WERI-Rb-1 (cell line): Measurements from ENCODE around the gene WNT10A.
A peak's percentile ranks its signal among the peaks of the same experiment; 100 is the strongest.

Experiments used
- DNase-seq: peaks from one replicate; pipeline ENCODE4 v3.0.0-alpha.2; 2020
- H3K27ac ChIP-seq: fragments of 250-450 bp; sonication (Bioruptor Pico); 2 replicates; pipeline ENCODE4 v1.5.1; 2020; ENCODE audit warnings: mild to moderate bottlenecking, moderate library complexity
- H3K27me3 ChIP-seq: fragments of 250-450 bp; sonication (Bioruptor Pico); 2 replicates; pipeline ENCODE4 v1.5.1; 2021; ENCODE audit warnings: mild to moderate bottlenecking, low read depth, moderate library complexity; ENCODE audit not compliant: insufficient read depth, severe bottlenecking
- H3K36me3 ChIP-seq: fragments of 250-450 bp; sonication (Bioruptor Pico); 2 replicates; pipeline ENCODE4 v1.5.1; 2020; ENCODE audit warnings: mild to moderate bottlenecking, moderate library complexity
- H3K4me3 ChIP-seq: 2 replicates; pipeline ENCODE4 v1.5.1; 2011; ENCODE audit warnings: low read depth, mild to moderate bottlenecking, control low read depth, low read length
- H3K9me3 ChIP-seq: fragments of 250-450 bp; sonication (Bioruptor Pico); 2 replicates; pipeline ENCODE4 v1.5.1; 2021; ENCODE audit warnings: mild to moderate bottlenecking, moderate library complexity; ENCODE audit not compliant: severe bottlenecking
- TF ChIP-seq, protein P1 (sequence below): IDR thresholded peaks from 2 replicates; pipeline ENCODE4 v1.5.1; 2011; ENCODE audit warnings: low read depth, mild to moderate bottlenecking, control low read depth, inconsistent platforms, low read length

The WNT10A gene

DNA sequence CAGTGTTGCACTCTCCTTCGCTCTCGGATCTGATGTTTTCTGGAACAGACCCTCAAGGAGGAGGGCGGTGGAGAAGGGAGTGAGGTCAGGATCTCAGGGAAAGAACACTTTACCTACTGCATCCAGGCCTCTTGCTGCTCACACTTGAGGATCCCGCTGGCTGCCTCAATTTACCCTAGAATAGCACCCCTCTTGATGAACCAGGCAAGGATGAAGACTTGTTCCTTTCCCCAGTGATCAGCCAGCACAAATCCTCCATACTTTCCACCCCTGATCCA is 14.2 kb downstream of the WNT10A start:
- H3K9me3 ChIP-seq: no peaks in the 10 kb centered on the region
- H3K4me3 ChIP-seq: no peak overlapping the region
- peak overlapping the region; percentile 72 for H3K27ac ChIP-seq
- H3K27me3 ChIP-seq: no peaks in the 10 kb centered on the region
- TF ChIP-seq, protein P1, sequence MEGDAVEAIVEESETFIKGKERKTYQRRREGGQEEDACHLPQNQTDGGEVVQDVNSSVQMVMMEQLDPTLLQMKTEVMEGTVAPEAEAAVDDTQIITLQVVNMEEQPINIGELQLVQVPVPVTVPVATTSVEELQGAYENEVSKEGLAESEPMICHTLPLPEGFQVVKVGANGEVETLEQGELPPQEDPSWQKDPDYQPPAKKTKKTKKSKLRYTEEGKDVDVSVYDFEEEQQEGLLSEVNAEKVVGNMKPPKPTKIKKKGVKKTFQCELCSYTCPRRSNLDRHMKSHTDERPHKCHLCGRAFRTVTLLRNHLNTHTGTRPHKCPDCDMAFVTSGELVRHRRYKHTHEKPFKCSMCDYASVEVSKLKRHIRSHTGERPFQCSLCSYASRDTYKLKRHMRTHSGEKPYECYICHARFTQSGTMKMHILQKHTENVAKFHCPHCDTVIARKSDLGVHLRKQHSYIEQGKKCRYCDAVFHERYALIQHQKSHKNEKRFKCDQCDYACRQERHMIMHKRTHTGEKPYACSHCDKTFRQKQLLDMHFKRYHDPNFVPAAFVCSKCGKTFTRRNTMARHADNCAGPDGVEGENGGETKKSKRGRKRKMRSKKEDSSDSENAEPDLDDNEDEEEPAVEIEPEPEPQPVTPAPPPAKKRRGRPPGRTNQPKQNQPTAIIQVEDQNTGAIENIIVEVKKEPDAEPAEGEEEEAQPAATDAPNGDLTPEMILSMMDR: no peak
- no peak for DNase-seq
- H3K36me3 ChIP-seq: no peaks in the 10 kb centered on the region

DNA sequence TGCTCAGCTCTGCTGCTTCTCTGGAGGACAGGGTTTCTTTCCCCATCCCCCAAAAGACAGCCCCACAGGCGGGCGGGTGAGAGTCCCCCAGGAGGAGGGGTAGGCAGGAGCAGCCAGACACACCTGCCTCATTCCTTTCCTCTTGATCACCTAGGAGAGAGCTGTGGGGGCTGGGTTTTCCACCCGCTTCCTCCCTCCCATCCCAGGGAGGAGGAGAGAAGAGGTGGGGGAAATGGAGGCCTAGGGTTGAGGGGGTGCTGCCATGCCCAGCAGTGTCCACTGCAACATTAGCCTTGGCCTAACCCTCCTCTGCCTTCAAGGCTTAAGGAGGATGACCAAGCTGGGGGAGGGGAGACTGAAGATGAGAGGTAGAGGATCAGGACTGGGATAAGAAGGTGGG is 14.7 kb downstream of the WNT10A start:
- no peak overlapping the region for H3K4me3 ChIP-seq
- peak; percentile 63 for DNase-seq
- H3K9me3 ChIP-seq: no peaks in the 10 kb centered on the region
- TF ChIP-seq, protein P1: no peak
- H3K27ac ChIP-seq: peak overlapping the region; percentile 72
- H3K36me3 ChIP-seq: no peaks in the 10 kb centered on the region
- H3K27me3 ChIP-seq: no peaks in the 10 kb centered on the region

DNA sequence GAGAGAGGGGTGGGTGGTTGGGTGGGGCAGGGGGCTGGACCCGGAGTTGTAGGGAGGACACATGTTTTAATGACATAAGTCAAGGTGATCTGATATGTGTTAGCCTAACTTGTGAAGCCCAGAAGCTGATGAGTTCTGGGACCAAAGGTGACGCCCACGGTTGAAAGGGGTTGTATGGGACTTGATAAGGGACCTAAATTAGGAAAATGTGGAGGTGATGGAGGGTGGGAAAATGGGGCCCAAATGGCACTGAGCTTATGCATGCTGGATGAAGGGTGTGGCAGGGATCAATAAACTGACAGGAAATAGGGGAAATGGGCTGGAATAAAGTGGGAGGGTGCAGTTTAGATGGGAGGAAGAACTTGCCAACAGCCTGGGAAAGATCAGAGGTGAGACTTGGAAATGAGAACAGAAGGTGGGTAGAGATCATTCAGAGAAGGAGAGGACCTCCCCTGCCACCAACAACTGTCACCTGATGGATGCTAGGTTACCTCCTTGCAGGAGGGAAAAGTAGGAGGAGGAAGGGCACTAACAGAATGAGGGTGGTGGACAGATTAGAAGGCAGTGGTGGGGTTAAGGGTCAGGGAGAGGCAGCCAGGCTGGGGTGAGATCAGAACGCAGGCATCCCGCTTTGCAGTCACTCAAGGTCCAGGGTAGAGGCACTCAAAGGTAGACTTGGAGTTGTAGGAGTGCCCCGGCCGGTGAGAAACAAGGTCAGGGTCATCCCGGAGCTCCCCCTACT is 15.3 kb downstream of the WNT10A start:
- TF ChIP-seq, protein P1: no peak
- H3K9me3 ChIP-seq: peaks cover 2% of the 10 kb centered on the region
- H3K36me3 ChIP-seq: no peaks in the 10 kb centered on the region
- DNase-seq: no peak
- no peak overlapping the region for H3K27ac ChIP-seq
- H3K27me3 ChIP-seq: no peaks in the 10 kb centered on the region
- H3K4me3 ChIP-seq: no peak overlapping the region

DNA sequence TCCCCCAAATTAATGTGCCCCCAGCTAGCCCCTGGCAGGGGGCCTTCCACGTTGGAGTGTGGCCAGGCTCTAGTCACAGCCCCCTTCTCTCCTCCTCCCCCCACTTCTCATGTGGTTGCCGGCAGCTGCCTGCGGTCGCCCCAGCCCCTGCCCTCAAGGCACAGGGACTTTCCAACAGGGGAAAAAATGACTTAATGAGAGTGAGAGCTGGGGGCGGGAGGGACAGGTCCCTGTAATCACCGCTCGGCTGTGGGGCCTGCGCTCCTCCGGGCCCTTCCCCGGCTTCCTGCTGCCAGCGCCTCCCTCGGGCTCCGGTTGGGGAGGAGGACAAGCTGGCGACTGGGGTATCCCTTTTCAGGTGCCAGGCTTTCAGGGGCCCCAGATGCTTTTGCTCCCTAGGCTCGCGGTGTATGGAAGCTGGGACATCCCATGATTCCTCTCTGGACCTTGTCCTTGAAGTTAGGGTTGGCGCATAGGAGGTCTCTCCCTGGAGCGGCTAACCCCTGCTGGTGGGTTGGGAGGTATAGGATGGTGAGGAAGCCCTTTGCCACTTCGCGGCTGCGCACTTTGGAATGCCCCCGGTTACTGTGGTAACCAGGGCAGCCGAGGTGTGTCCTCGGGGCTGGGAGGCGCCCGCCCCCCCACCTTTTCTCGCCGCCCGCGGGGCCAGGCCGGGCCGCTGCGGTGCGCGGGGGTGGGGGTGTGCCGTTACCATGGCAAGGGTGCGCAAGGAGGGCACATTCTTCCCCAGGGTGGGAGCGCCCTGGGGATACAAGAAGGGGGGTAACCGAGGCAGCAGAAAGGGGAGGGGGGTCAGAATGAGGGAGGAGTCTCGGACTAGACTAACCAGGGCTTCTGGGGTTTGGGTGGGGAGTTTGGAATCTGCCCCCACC is 16.1 kb downstream of the WNT10A start:
- Histone ChIP-seq H3K9me3 (peaks cover 2% of the 10 kb centered on the region), H3K27ac (no peak overlapping the region), H3K36me3 (no peaks in the 10 kb centered on the region), H3K27me3 (no peaks in the 10 kb centered on the region), H3K4me3 (no peak overlapping the region)
- TF ChIP-seq, protein P1: no peak
- no peak for DNase-seq

DNA sequence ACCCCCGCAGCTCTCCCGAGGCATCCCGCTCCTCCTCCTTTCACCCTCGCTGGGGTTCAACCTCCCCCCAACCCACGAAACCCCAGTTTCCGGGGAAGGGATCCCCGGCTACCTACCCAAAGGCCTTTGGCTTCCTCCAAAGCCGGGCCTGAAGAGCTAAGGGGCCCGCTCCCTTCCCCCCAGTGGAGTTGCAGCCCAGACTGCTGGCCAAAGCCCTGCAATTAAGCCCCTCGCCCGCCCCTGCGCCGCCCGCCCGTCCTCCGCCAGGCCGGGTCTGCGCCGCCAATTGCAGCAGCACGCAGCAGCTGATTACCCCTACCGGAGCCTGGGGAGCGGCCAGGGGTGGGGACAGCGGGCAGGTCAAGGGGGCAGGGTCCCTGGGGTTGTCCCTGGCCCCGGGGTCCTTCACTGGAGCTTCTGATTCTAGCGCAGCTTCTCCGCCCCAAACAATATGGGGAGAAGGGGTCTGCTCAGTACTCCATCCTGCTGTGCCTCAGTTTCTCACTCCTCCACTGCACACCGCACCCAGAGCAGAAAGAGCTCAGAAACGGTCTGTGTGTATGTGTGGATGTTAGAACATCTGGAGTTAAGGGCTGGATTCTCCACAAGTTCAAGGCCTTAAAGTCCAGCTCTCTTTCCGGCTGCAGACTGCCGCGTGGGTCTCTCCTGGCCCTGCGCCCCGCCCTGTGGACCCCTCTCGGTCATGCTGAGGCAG is 16.9 kb downstream of the WNT10A start:
- H3K27me3 ChIP-seq: no peaks in the 10 kb centered on the region
- H3K9me3 ChIP-seq: peaks cover 2% of the 10 kb centered on the region
- no peak for DNase-seq
- H3K27ac ChIP-seq: no peak overlapping the region
- TF ChIP-seq, protein P1: no peak
- H3K4me3 ChIP-seq: no peak overlapping the region
- H3K36me3 ChIP-seq: no peaks in the 10 kb centered on the region
